K562 (cell line): ENCODE results near the gene TRIM45. TPM values are rescaled to one million over a fixed set of nuclear protein-coding genes. Genes with fewer than 3 reads are reported as not detected.

ENCODE experiments used
- E2F1 ChIP-seq: sonication (generic); formaldehyde crosslinking; IDR thresholded peaks from 2 replicates; pipeline ENCODE4 v1.8.1; 2023; ENCODE audit warnings: mild to moderate bottlenecking, missing genetic modification reagents, moderate library complexity
- ELK3 ChIP-seq: fragments of 450-650 bp; formaldehyde crosslinking; IDR thresholded peaks from 2 replicates; pipeline ENCODE4 v1.4.0; 2020; ENCODE audit warnings: mild to moderate bottlenecking
- ETV5 ChIP-seq: sonication (generic); formaldehyde crosslinking; IDR thresholded peaks from 2 replicates; pipeline ENCODE4 v1.4.0; 2020; ENCODE audit warnings: low read depth, mild to moderate bottlenecking, missing genetic modification reagents
- EWSR1 ChIP-seq: fragments of 450-650 bp; IDR thresholded peaks from 2 replicates; pipeline ENCODE4 v1.6.1; 2018; ENCODE audit warnings: borderline replicate concordance, mild to moderate bottlenecking, low read depth, moderate library complexity; ENCODE audit not compliant: partially characterized antibody
- KLF16 ChIP-seq: IDR thresholded peaks from 2 replicates; pipeline ENCODE4 v1.6.1; 2016; ENCODE audit warnings: antibody characterized with exemption
- LCOR ChIP-seq: sonication (generic); formaldehyde crosslinking; IDR thresholded peaks from 2 replicates; pipeline ENCODE4 v1.8.0; 2022; ENCODE audit warnings: mild to moderate bottlenecking, missing genetic modification reagents
- POLR3G ChIP-seq: IDR thresholded peaks from 2 replicates; pipeline ENCODE4 v1.6.1; 2011; ENCODE audit not compliant: insufficient read length, insufficient replicate concordance; ENCODE audit errors: extremely low read depth
- RBM14 ChIP-seq: fragments of 200-400 bp; formaldehyde crosslinking; IDR thresholded peaks from 2 replicates; pipeline ENCODE4 v1.6.1; 2018; ENCODE audit warnings: low read depth, mild to moderate bottlenecking, low read length, moderate library complexity, borderline replicate concordance; ENCODE audit not compliant: insufficient read depth
- SMAD4 ChIP-seq: fragments of 250-450 bp; sonication (Bioruptor Pico); conservative IDR thresholded peaks from 2 replicates; pipeline ENCODE4 v1.8.0; 2021; ENCODE audit warnings: inconsistent platforms, mild to moderate bottlenecking, moderate library complexity
- TCFL5 ChIP-seq: fragments of 250-450 bp; sonication (Bioruptor Pico); conservative IDR thresholded peaks from 2 replicates; pipeline ENCODE4 v1.6.1; 2021; ENCODE audit warnings: mild to moderate bottlenecking, moderate library complexity, matching md5 sums
- TEAD4 ChIP-seq, 2 experiments: sonication (generic) in 1 of 2; formaldehyde crosslinking in 1 of 2; IDR thresholded peaks; 2 replicates each; pipeline versions ENCODE4 v1.6.1 to v1.8.0; 2012 to 2022; ENCODE audit warnings: borderline replicate concordance in 1 of 2, inconsistent platforms in 1 of 2, low read length in 1 of 2, mild to moderate bottlenecking in 1 of 2, missing genetic modification reagents in 1 of 2
- TRIM25 ChIP-seq: fragments of 450-650 bp; IDR thresholded peaks from 2 replicates; pipeline ENCODE4 v1.7.0; 2016; ENCODE audit warnings: borderline replicate concordance
- TSC22D4 ChIP-seq: fragments of 450-650 bp; IDR thresholded peaks from 2 replicates; pipeline ENCODE4 v1.6.1; 2016; ENCODE audit warnings: missing genetic modification characterization, missing biosample characterization, control low read depth
- ZFP30 ChIP-seq: fragments of 250-450 bp; sonication (Bioruptor Pico); IDR thresholded peaks from 2 replicates; pipeline ENCODE4 v1.8.0; 2022; ENCODE audit warnings: moderate library complexity, mild to moderate bottlenecking, inconsistent platforms, borderline replicate concordance
- ZNF316 ChIP-seq: fragments of 450-650 bp; IDR thresholded peaks from 2 replicates; pipeline ENCODE4 v1.6.1; 2016
- ZNF511 ChIP-seq: sonication (generic); formaldehyde crosslinking; IDR thresholded peaks from 2 replicates; pipeline ENCODE4 v1.8.0; 2022; ENCODE audit warnings: mild to moderate bottlenecking, missing genetic modification reagents
- ZNF589 ChIP-seq: fragments of 200-800 bp; sonication (Bioruptor generic); IDR thresholded peaks from 2 replicates; pipeline ENCODE4 v1.6.1; 2016; ENCODE audit warnings: low read depth, missing genetic modification characterization, missing compliant biosample characterization
- ZNF592 ChIP-seq: fragments of 450-650 bp; IDR thresholded peaks from 2 replicates; pipeline ENCODE4 v1.6.1; 2017; ENCODE audit warnings: antibody characterized with exemption, mild to moderate bottlenecking
- polyA plus RNA-seq, 8 experiments: library from polyadenylated mRNA; depleted of rRNA in 4 of 8; stranded (reverse) in 5 of 8; unstranded in 3 of 8; fragments of >200 nt; fragmentation: Nextera tagmentation in 2 of 8; fragmentation: Illumina TruSeq in 1 of 8; extraction: Ambion mirVana in 2 of 8; extraction: Trizol in 1 of 8; gene quantifications; 2 replicates each; pipeline versions ENCODE4 v1.2.1 to v1.2.3, GENCODE V29; 2011 to 2014; ENCODE audit warnings: inconsistent platforms in 1 of 8, missing spikeins in 1 of 8
- total RNA-seq, 7 experiments: library from RNA; depleted of rRNA in 6 of 7; stranded (reverse); fragments of >200 nt in 6 of 7; fragmentation: Illumina TruSeq in 2 of 7; extraction: Trizol in 2 of 7; gene quantifications; 2 replicates each; pipeline versions ENCODE4 v1.2.1 to v1.2.3, GENCODE V29; 2011 to 2021; ENCODE audit warnings: low replicate concordance in 1 of 7

The TRIM45 gene
- total and polyA plus RNA-seq, 9 of the 15 experiments (the other 6 are each of a cell fraction or from before 2014, with no cell fraction given), result 1.9 to 6.2 (median 3.6) TPM

GRCh38 chr1:117093870-117094621, 27.5 kb downstream of the TRIM45 start (continued):
- TF ChIP-seq ZNF589 (no peak), RBM14 (no peak), TEAD4 (IDR thresholded peaks at IDR 0.05; ENCODE audit: low read length) (peak; percentile 53), TEAD4 (CRISPR knock-in tag; IDR thresholded peaks at IDR 0.05; ENCODE audit: borderline replicate concordance) (no peak), EWSR1 (no peak), SMAD4 (no peak), KLF16 (no peak), LCOR (CRISPR knock-in tag) (0 out of 2 replicates have a peak, but pooled peaks have one; percentile 24), ETV5 (CRISPR knock-in tag) (peak; percentile 82; the same call in 1 of the 2 replicates), TSC22D4 (tag) (no peak), ZNF592 (no peak; the same call in 1 of the 2 replicates), ZFP30 (CRISPR knock-in tag) (no peak), POLR3G (no peak), ZNF511 (CRISPR knock-in tag) (no peak), ELK3 (no peak), E2F1 (CRISPR knock-in tag) (no peak), TRIM25 (no peak), ZNF316 (no peak), TCFL5 (CRISPR knock-in tag) (no peak)
